ENCODE measurements around the gene PREPL.
A peak's percentile ranks its signal among the peaks of the same experiment; 100 is the strongest.
"Not testable (repeated sequence)": the region's sequence is repeated elsewhere in the genome, so short reads cannot be mapped to it uniquely, and the experiment has no call there.

The PREPL gene

DNA sequence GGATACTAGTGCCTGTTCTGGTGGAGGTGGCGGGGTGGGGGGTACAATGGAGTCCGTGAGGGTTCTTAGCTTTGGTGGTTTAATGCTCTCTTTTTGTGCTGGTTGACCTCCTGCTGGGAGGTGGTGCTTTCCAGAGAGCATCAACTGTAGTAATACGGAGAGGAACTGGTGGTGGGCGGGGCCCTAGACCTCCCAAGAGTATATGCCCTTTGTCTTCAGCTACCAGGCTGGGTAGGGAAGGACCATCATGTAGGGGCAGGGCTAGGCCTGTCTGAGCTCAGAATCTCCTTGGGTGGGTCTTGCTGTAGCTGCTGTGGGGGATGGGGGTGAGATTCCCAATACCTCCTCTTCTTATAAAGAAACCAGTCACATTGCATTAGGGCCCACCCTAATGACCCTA is 27.6 kb upstream of the PREPL start:
- TF ChIP-seq, protein P1, sequence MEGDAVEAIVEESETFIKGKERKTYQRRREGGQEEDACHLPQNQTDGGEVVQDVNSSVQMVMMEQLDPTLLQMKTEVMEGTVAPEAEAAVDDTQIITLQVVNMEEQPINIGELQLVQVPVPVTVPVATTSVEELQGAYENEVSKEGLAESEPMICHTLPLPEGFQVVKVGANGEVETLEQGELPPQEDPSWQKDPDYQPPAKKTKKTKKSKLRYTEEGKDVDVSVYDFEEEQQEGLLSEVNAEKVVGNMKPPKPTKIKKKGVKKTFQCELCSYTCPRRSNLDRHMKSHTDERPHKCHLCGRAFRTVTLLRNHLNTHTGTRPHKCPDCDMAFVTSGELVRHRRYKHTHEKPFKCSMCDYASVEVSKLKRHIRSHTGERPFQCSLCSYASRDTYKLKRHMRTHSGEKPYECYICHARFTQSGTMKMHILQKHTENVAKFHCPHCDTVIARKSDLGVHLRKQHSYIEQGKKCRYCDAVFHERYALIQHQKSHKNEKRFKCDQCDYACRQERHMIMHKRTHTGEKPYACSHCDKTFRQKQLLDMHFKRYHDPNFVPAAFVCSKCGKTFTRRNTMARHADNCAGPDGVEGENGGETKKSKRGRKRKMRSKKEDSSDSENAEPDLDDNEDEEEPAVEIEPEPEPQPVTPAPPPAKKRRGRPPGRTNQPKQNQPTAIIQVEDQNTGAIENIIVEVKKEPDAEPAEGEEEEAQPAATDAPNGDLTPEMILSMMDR (IDR thresholded peaks at IDR 0.05): no peak
- H3K4me3 ChIP-seq (ENCODE audit: low read depth in 1 of 2, low read length in 1 of 2): no peak overlapping the region
- no peaks in the 10 kb centered on the region for H3K4me1 ChIP-seq (ENCODE audit: control insufficient read depth in 1 of 2, insufficient read depth in 1 of 2, low read depth in 1 of 2, low read length in 1 of 2)
- H3K36me3 ChIP-seq: no peaks in the 10 kb centered on the region
- H3K9me3 ChIP-seq: no peaks in the 10 kb centered on the region
- no peak overlapping the region for H3K27ac ChIP-seq
- no peaks in the 10 kb centered on the region for H3K27me3 ChIP-seq

GRCh38 chr2:44385226-44385625 is 23.9 kb upstream of the PREPL start:
- H3K36me3 ChIP-seq; H3K4me3 ChIP-seq (ENCODE audit: low read depth in 1 of 2, low read length in 1 of 2); H3K4me1 ChIP-seq (ENCODE audit: control insufficient read depth in 1 of 2, insufficient read depth in 1 of 2, low read depth in 1 of 2, low read length in 1 of 2); H3K27me3 ChIP-seq; H3K27ac ChIP-seq; H3K9me3 ChIP-seq: not testable (repeated sequence)

DNA sequence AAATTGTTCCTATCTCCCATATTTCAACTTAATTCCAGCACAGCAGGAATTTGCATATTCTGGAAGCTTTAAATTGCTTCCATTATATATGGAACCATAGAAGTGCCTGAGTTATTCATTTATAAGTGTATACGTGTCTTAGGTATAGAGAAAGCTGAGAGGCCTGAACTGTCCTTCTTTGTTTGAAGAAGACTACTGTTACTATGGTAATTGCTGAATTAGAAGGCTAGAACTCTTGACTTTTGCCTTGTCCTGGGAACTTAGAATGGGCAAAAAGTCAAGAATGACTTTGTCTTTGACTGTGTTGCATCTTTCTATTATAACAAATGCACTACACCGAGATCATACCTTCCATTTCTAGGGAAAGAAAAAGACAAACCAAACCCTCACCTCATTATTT is 16.2 kb upstream of the PREPL start:
- TF ChIP-seq, protein P1 (IDR thresholded peaks at IDR 0.05): no peak

DNA sequence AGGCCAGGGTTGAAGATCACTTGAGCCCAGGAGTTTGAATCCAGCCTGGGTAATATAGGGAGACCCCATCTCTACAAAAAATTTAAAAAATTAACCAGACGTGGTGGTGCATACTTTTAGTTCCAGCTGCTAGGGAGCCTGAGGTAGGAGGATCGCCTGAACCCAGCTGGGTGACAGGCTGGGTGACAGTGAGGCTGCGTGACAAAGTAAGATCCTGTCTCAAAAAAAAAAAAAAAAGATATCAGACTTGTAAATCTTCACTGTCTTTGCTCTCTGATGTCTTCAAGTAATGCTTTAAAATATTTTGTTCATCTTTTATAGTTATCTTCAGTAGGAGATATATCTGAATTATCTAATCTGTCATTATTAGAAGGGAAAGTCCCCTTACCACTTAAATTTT is 11.0 kb upstream of the PREPL start:
- TF ChIP-seq, protein P1 (IDR thresholded peaks at IDR 0.05): no peak
- H3K27me3 ChIP-seq: no peaks in the 10 kb centered on the region
- peaks cover 34 to 39% of the 10 kb centered on the region in 2 experiments for H3K4me1 ChIP-seq (ENCODE audit: control insufficient read depth in 1 of 2, insufficient read depth in 1 of 2, low read depth in 1 of 2, low read length in 1 of 2)
- H3K9me3 ChIP-seq: no peaks in the 10 kb centered on the region
- H3K27ac ChIP-seq: peak overlapping the region; percentile 54
- H3K4me3 ChIP-seq (ENCODE audit: low read depth in 1 of 2, low read length in 1 of 2): no peak overlapping the region
- H3K36me3 ChIP-seq: no peaks in the 10 kb centered on the region

More for the DNA sequence above, 16.2 kb upstream of the PREPL start:
- Histone ChIP-seq H3K27ac (no peak overlapping the region), H3K4me3 (ENCODE audit: low read depth in 1 of 2, low read length in 1 of 2) (no peak overlapping the region), H3K36me3 (no peaks in the 10 kb centered on the region), H3K4me1 (ENCODE audit: control insufficient read depth in 1 of 2, insufficient read depth in 1 of 2, low read depth in 1 of 2, low read length in 1 of 2) (peaks cover 4 to 5% of the 10 kb centered on the region in 2 experiments), H3K9me3 (no peaks in the 10 kb centered on the region), H3K27me3 (no peaks in the 10 kb centered on the region)

DNA sequence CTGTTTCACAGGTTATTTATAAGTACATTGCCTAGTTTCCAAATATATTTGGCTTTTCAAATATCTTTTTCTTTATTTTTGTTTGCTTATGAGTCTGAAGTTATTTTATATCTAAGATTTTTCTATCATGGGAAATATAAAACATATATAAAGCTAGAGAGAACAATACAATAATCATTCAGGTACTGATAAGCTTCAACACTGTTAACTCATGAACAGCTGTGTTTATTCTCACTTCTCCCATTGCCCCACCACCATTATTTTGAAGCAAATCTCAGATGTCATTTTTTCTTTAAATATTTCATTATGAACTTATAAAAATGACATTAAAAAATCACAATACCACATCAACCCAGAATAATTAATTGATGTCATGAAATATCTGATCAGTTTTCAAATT is 10.2 kb upstream of the PREPL start:
- peaks cover 34 to 39% of the 10 kb centered on the region in 2 experiments for H3K4me1 ChIP-seq (ENCODE audit: control insufficient read depth in 1 of 2, insufficient read depth in 1 of 2, low read depth in 1 of 2, low read length in 1 of 2)
- TF ChIP-seq, protein P1 (IDR thresholded peaks at IDR 0.05): no peak
- H3K4me3 ChIP-seq (ENCODE audit: low read depth in 1 of 2, low read length in 1 of 2): no peak overlapping the region
- H3K9me3 ChIP-seq: no peaks in the 10 kb centered on the region
- H3K27ac ChIP-seq: peak overlapping the region; percentile 54
- H3K36me3 ChIP-seq: no peaks in the 10 kb centered on the region
- no peaks in the 10 kb centered on the region for H3K27me3 ChIP-seq

GRCh38 chr2:44369392-44369791 is 8.1 kb upstream of the PREPL start:
- TF ChIP-seq, protein P1 (IDR thresholded peaks at IDR 0.05): no peak

More at GRCh38 chr2:44369392-44369791, 8.1 kb upstream of the PREPL start:
- Histone ChIP-seq H3K27ac (no peak overlapping the region), H3K36me3 (peaks cover 4% of the 10 kb centered on the region), H3K9me3 (no peaks in the 10 kb centered on the region), H3K4me3 (ENCODE audit: low read depth in 1 of 2, low read length in 1 of 2) (no peak overlapping the region), H3K27me3 (no peaks in the 10 kb centered on the region), H3K4me1 (ENCODE audit: control insufficient read depth in 1 of 2, insufficient read depth in 1 of 2, low read depth in 1 of 2, low read length in 1 of 2) (peaks cover 34 to 39% of the 10 kb centered on the region in 2 experiments)
